ENCODE measurements around the gene FOXP2. TPM values are rescaled to one million over a fixed set of nuclear protein-coding genes. Genes with fewer than 3 reads are reported as not detected.
"Not testable (repeated sequence)": the region's sequence is repeated elsewhere in the genome, so short reads cannot be mapped to it uniquely, and the experiment has no call there.

FOXP2 gene
- total RNA-seq, 4 donors from 2014 or later: 12.2 to 40.9 (median 19.5) TPM

GRCh38 chr7:114504586-114504985, 90.0 kb downstream of the FOXP2 start:
- no peak overlapping the region for H3K27ac ChIP-seq
- no peaks in the 10 kb centered on the region for H3K36me3 ChIP-seq
- peaks cover 8% of the 10 kb centered on the region for H3K4me1 ChIP-seq
- TF ChIP-seq POLR2A (IDR thresholded peaks at IDR 0.05) (no peak), POLR2AphosphoS5 (IDR thresholded peaks at IDR 0.05) (no peak), EP300 (IDR thresholded peaks at IDR 0.05) (no peak)
- TF ChIP-seq, protein P1, sequence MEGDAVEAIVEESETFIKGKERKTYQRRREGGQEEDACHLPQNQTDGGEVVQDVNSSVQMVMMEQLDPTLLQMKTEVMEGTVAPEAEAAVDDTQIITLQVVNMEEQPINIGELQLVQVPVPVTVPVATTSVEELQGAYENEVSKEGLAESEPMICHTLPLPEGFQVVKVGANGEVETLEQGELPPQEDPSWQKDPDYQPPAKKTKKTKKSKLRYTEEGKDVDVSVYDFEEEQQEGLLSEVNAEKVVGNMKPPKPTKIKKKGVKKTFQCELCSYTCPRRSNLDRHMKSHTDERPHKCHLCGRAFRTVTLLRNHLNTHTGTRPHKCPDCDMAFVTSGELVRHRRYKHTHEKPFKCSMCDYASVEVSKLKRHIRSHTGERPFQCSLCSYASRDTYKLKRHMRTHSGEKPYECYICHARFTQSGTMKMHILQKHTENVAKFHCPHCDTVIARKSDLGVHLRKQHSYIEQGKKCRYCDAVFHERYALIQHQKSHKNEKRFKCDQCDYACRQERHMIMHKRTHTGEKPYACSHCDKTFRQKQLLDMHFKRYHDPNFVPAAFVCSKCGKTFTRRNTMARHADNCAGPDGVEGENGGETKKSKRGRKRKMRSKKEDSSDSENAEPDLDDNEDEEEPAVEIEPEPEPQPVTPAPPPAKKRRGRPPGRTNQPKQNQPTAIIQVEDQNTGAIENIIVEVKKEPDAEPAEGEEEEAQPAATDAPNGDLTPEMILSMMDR (IDR thresholded peaks at IDR 0.05): no peak
- no peak overlapping the region for H3K4me3 ChIP-seq
- no peak for DNase-seq (ENCODE audit: low spot score in 2 of 2)
- no peaks in the 10 kb centered on the region for H3K27me3 ChIP-seq
- no peaks in the 10 kb centered on the region for H3K9me3 ChIP-seq
- 82% methylated on average over 1 of the region's 1 CpG for WGBS

GRCh38 chr7:114507381-114507780, 92.8 kb downstream of the FOXP2 start:
- DNase-seq (ENCODE audit: low spot score in 2 of 2): no peak
- Histone ChIP-seq H3K9me3 (no peaks in the 10 kb centered on the region), H3K36me3 (no peaks in the 10 kb centered on the region), H3K27me3 (no peaks in the 10 kb centered on the region), H3K27ac (no peak overlapping the region), H3K4me1 (peaks cover 3% of the 10 kb centered on the region), H3K4me3 (no peak overlapping the region)
- 80% methylated on average over 1 of the region's 1 CpG for WGBS
- TF ChIP-seq POLR2AphosphoS5 (IDR thresholded peaks at IDR 0.05): no peak
- TF ChIP-seq POLR2A (IDR thresholded peaks at IDR 0.05): no peak
- no peak for TF ChIP-seq EP300 (IDR thresholded peaks at IDR 0.05)
- TF ChIP-seq, protein P1 (IDR thresholded peaks at IDR 0.05): no peak

- Histone ChIP-seq H3K27me3 (no peaks in the 10 kb centered on the region), H3K4me1 (peaks cover 2% of the 10 kb centered on the region), H3K9me3 (no peaks in the 10 kb centered on the region), H3K4me3 (no peak overlapping the region), H3K36me3 (no peaks in the 10 kb centered on the region), H3K27ac (peak overlapping the region; percentile 53)
- TF ChIP-seq EP300 (IDR thresholded peaks at IDR 0.05): no peak
- no peak for TF ChIP-seq POLR2A (IDR thresholded peaks at IDR 0.05)
- TF ChIP-seq POLR2AphosphoS5 (IDR thresholded peaks at IDR 0.05): no peak
- TF ChIP-seq, protein P1 (IDR thresholded peaks at IDR 0.05): no peak
- no peak for DNase-seq (ENCODE audit: low spot score in 2 of 2)
Measured at GRCh38 chr7:114508086-114508485, 93.5 kb downstream of the FOXP2 start.

DNA sequence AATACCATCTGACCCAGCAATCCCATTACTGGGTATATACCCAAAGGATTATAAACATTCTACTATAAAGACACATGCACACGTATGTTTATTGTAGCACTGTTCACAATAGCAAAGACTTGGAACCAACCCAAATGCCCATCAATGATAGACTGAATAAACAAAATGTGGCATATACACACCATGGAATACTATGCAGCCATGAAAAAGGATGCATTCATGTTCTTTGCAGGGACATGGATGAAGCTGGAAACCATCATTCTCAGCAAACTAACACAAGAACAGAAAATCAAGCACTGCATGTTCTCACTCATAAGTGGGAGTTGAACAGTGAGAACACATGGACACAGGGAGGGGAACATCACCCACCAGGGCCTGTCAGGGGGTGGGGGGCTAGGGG, 96.2 kb downstream of the FOXP2 start:
- H3K27ac ChIP-seq; H3K4me1 ChIP-seq; H3K9me3 ChIP-seq; H3K4me3 ChIP-seq; H3K27me3 ChIP-seq; H3K36me3 ChIP-seq; DNase-seq (ENCODE audit: low spot score in 2 of 2): not testable (repeated sequence)
- WGBS: 95% methylated on average over 1 of the region's 1 CpG

DNA sequence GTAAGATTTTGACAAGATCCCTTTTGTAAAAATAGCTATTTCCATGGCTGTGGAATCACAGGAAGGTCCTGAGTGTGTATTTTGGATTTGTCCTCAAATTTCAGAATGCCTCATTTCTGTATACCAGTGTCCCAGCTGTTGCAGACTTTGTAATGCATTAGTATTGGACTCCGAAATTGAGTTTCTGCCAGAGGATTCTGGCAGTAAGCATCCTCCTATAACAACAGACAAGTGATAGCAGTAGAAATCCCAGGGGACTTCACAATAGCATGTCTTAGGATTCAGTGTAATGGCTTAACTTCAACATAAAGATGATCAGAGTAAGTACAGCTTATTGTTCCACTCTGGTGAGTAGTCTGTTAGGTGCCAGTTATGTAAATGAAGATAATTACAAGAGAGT, 104.6 kb downstream of the FOXP2 start:
- Histone ChIP-seq H3K27ac (no peak overlapping the region), H3K4me1 (no peaks in the 10 kb centered on the region), H3K36me3 (no peaks in the 10 kb centered on the region), H3K4me3 (no peak overlapping the region), H3K27me3 (no peaks in the 10 kb centered on the region), H3K9me3 (no peaks in the 10 kb centered on the region)
- 83% methylated on average over 1 of the region's 1 CpG for WGBS
- TF ChIP-seq EP300 (IDR thresholded peaks at IDR 0.05) (no peak), POLR2A (IDR thresholded peaks at IDR 0.05) (no peak), POLR2AphosphoS5 (IDR thresholded peaks at IDR 0.05) (no peak)
- TF ChIP-seq, protein P1 (IDR thresholded peaks at IDR 0.05): no peak
- DNase-seq (ENCODE audit: low spot score in 2 of 2): no peak

- Histone ChIP-seq H3K9me3 (no peaks in the 10 kb centered on the region), H3K4me1 (no peaks in the 10 kb centered on the region), H3K4me3 (no peak overlapping the region), H3K36me3 (no peaks in the 10 kb centered on the region), H3K27me3 (no peaks in the 10 kb centered on the region), H3K27ac (no peak overlapping the region)
- WGBS: 96% methylated on average over 1 of the region's 1 CpG
- no peak for DNase-seq (ENCODE audit: low spot score in 2 of 2)
- TF ChIP-seq POLR2AphosphoS5 (IDR thresholded peaks at IDR 0.05) (no peak), EP300 (IDR thresholded peaks at IDR 0.05) (no peak)
Measured at GRCh38 chr7:114522081-114522480, 107.5 kb downstream of the FOXP2 start.

Data from suprapubic skin (tissue), 4 donors.